Keratinocyte (primary cell): ENCODE data around the gene TEKT5. TPM values are rescaled to one million over a fixed set of nuclear protein-coding genes. Genes with fewer than 3 reads are reported as not detected.

Experiments used
- DNase-seq: peaks from one replicate; pipeline ENCODE4 v3.0.0-alpha.2; 2011; ENCODE audit warnings: low read depth, missing footprints, low spot score
- FAIRE-seq: peaks from 2 replicates; lab custom pipeline; 2011; peaks lifted over from hg19 to GRCh38; lab: Jason Lieb, UNC
- H2AFZ ChIP-seq: 2 replicates; pipeline ENCODE4 v1.6.0; 2012; ENCODE audit warnings: low read length, control low read depth, inconsistent platforms; ENCODE audit not compliant: control insufficient read depth
- H3K27ac ChIP-seq: 2 replicates; pipeline ENCODE4 v1.5.1; 2011; ENCODE audit warnings: low read length; ENCODE audit not compliant: control insufficient read depth, insufficient read depth
- H3K27me3 ChIP-seq: 3 replicates; pipeline ENCODE4 v1.6.0; 2011; ENCODE audit warnings: low read length; ENCODE audit not compliant: control insufficient read depth, insufficient read depth; ENCODE audit errors: extremely low read depth
- H3K36me3 ChIP-seq, 2 experiments: 2 replicates in 1 of 2; 3 replicates in 1 of 2; pipeline ENCODE4 v1.5.1; 2011; ENCODE audit warnings: low read length in 2 of 2, mild to moderate bottlenecking in 1 of 2; ENCODE audit not compliant: control insufficient read depth in 2 of 2, insufficient read depth in 2 of 2; ENCODE audit errors: extremely low read depth in 1 of 2
- H3K4me1 ChIP-seq: 3 replicates; pipeline ENCODE4 v1.5.1; 2011; ENCODE audit warnings: low read length; ENCODE audit not compliant: control insufficient read depth, insufficient read depth; ENCODE audit errors: extremely low read depth
- H3K4me2 ChIP-seq: 3 replicates; pipeline ENCODE4 v1.6.0; 2011; ENCODE audit warnings: low read depth, low read length; ENCODE audit not compliant: control insufficient read depth, insufficient read depth; ENCODE audit errors: extremely low read depth
- H3K4me3 ChIP-seq, 3 experiments: fragments of 200-600 bp in 1 of 3; sonication (generic) in 1 of 3; 2 replicates in 2 of 3; 3 replicates in 1 of 3; pipeline ENCODE4 v1.5.1; 2011 to 2016; ENCODE audit warnings: low read length in 3 of 3, mild to moderate bottlenecking in 3 of 3, control low read depth in 2 of 3, inconsistent platforms in 1 of 3, low read depth in 1 of 3, mixed read lengths in 1 of 3, mixed run types in 1 of 3, moderate library complexity in 1 of 3; ENCODE audit not compliant: control insufficient read depth in 2 of 3, insufficient read depth in 2 of 3; ENCODE audit errors: extremely low read depth in 1 of 3
- H3K79me2 ChIP-seq: 2 replicates; pipeline ENCODE4 v1.6.0; 2012; ENCODE audit warnings: low read length; ENCODE audit not compliant: control insufficient read depth, insufficient read depth
- H3K9ac ChIP-seq: 3 replicates; pipeline ENCODE4 v1.6.0; 2011; ENCODE audit warnings: low read length; ENCODE audit not compliant: control insufficient read depth, insufficient read depth; ENCODE audit errors: extremely low read depth
- H3K9me1 ChIP-seq: 3 replicates; pipeline ENCODE4 v1.6.0; 2011; ENCODE audit warnings: low read length; ENCODE audit not compliant: control insufficient read depth, insufficient read depth; ENCODE audit errors: extremely low read depth
- H3K9me3 ChIP-seq: 2 replicates; pipeline ENCODE4 v1.5.1; 2012; ENCODE audit warnings: low read depth, low read length; ENCODE audit not compliant: control insufficient read depth
- H4K20me1 ChIP-seq: 3 replicates; pipeline ENCODE4 v1.6.0; 2011; ENCODE audit warnings: low read length; ENCODE audit not compliant: control insufficient read depth, insufficient read depth; ENCODE audit errors: extremely low read depth
- EZH2 ChIP-seq: IDR thresholded peaks from one replicate; pipeline ENCODE4 v1.6.1; 2012; ENCODE audit warnings: inconsistent platforms, mild to moderate bottlenecking, low read length, moderate library complexity
- dilution Hi-C: fragments of 300-500 bp; cut with MboI; formaldehyde crosslinking; loops from one replicate; pipeline ENCODE4 v1.7.0; 2020; ENCODE audit warnings: low sequenced_read_pairs; ENCODE audit not compliant: extremely low pct_ligation_motif_present
- polyA plus RNA-seq, 5 experiments: library from polyadenylated mRNA; depleted of rRNA in 3 of 5; stranded (reverse) in 3 of 5; stranded (forward) in 1 of 5; unstranded in 1 of 5; fragments of >200 nt; gene quantifications; 1 replicate in 1 of 5; 2 replicates in 3 of 5; 3 replicates in 1 of 5; pipeline versions ENCODE4 v1.2.1 to v1.2.3, GENCODE V29; 2011 to 2012; ENCODE audit warnings: missing spikeins in 2 of 5, low read depth in 1 of 5, low replicate concordance in 1 of 5
- TF ChIP-seq, protein P1 (sequence below), 3 experiments: IDR thresholded peaks in 1 of 3; conservative IDR thresholded peaks in 1 of 3; optimal IDR thresholded peaks in 1 of 3; 2 replicates in 2 of 3; 3 replicates in 1 of 3; pipeline versions ENCODE3 to v1.5.1; 2011; ENCODE audit warnings: low read length in 3 of 3, mild to moderate bottlenecking in 3 of 3, moderate library complexity in 2 of 3, control low read depth in 1 of 3, inconsistent platforms in 1 of 3; ENCODE audit not compliant: insufficient read depth in 2 of 3; ENCODE audit errors: extremely low read depth in 1 of 3

The TEKT5 gene
- polyA plus RNA-seq, 1 donor (not counting 4 experiments of a cell fraction or from before 2014, with no cell fraction given) = not detected

- Histone ChIP-seq H2AFZ (peak overlapping the region; percentile 5), H3K27ac (no peak overlapping the region), H4K20me1 (no peaks in the 10 kb centered on the region), H3K27me3 (peaks cover 4% of the 10 kb centered on the region), H3K9ac (no peak overlapping the region), H3K4me1 (peaks cover 10% of the 10 kb centered on the region), H3K9me1 (no peaks in the 10 kb centered on the region), H3K4me3 (no peak overlapping the region), H3K36me3 (no peaks in the 10 kb centered on the region), H3K9me3 (no peaks in the 10 kb centered on the region), H3K79me2 (no peaks in the 10 kb centered on the region), H3K4me2 (peak overlapping the region; percentile 31)
- DNase-seq (no peak), FAIRE-seq (no peak)
- dilution Hi-C loops = no loop called here
- TF ChIP-seq, protein P1, sequence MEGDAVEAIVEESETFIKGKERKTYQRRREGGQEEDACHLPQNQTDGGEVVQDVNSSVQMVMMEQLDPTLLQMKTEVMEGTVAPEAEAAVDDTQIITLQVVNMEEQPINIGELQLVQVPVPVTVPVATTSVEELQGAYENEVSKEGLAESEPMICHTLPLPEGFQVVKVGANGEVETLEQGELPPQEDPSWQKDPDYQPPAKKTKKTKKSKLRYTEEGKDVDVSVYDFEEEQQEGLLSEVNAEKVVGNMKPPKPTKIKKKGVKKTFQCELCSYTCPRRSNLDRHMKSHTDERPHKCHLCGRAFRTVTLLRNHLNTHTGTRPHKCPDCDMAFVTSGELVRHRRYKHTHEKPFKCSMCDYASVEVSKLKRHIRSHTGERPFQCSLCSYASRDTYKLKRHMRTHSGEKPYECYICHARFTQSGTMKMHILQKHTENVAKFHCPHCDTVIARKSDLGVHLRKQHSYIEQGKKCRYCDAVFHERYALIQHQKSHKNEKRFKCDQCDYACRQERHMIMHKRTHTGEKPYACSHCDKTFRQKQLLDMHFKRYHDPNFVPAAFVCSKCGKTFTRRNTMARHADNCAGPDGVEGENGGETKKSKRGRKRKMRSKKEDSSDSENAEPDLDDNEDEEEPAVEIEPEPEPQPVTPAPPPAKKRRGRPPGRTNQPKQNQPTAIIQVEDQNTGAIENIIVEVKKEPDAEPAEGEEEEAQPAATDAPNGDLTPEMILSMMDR (optimal IDR thresholded peaks at IDR 0.05 in 1 of 3, IDR thresholded peaks at IDR 0.05 in 1 of 3, conservative IDR thresholded peaks at IDR 0.05 in 1 of 3; ENCODE audit: extremely low read depth in 1 of 3, insufficient read depth in 2 of 3, low read length in 3 of 3) = no peak
- no peak for TF ChIP-seq EZH2
Measured at GRCh38 chr16:10600782-10601443, 93.8 kb downstream of the TEKT5 start.

GRCh38 chr16:10599626-10600025 lies 95.1 kb downstream of the TEKT5 start:
- Histone ChIP-seq H3K79me2 (no peaks in the 10 kb centered on the region), H3K9me3 (no peaks in the 10 kb centered on the region), H3K27me3 (peaks cover 4% of the 10 kb centered on the region), H2AFZ (no peak overlapping the region), H3K9ac (no peak overlapping the region), H3K4me2 (no peak overlapping the region), H3K27ac (no peak overlapping the region), H3K4me3 (no peak overlapping the region), H3K36me3 (no peaks in the 10 kb centered on the region), H4K20me1 (no peaks in the 10 kb centered on the region), H3K4me1 (peaks cover 15% of the 10 kb centered on the region), H3K9me1 (no peaks in the 10 kb centered on the region)
- TF ChIP-seq, protein P1 (optimal IDR thresholded peaks at IDR 0.05 in 1 of 3, IDR thresholded peaks at IDR 0.05 in 1 of 3, conservative IDR thresholded peaks at IDR 0.05 in 1 of 3; ENCODE audit: extremely low read depth in 1 of 3, insufficient read depth in 2 of 3, low read length in 3 of 3) = no peak
- TF ChIP-seq EZH2 = no peak
- no peak for DNase-seq
- dilution Hi-C loops = no loop called here
- no peak for FAIRE-seq
